H1 (cell line): Measurements from ENCODE around the gene CEP89. TPM values are rescaled to one million over a fixed set of nuclear protein-coding genes. Genes with fewer than 3 reads are reported as not detected.

ENCODE experiments used
- EP300 ChIP-seq, 2 experiments: IDR thresholded peaks; 1 replicate in 1 of 2; 2 replicates in 1 of 2; pipeline ENCODE4 v1.6.1; 2011 to 2012; ENCODE audit warnings: low read depth in 2 of 2, low read length in 2 of 2, mild to moderate bottlenecking in 2 of 2, borderline replicate concordance in 1 of 2, inconsistent platforms in 1 of 2, moderate library complexity in 1 of 2
- GTF2F1 ChIP-seq: IDR thresholded peaks from 2 replicates; pipeline ENCODE4 v1.6.1; 2012; ENCODE audit warnings: low read depth, low read length, improper control_type of control experiment, borderline replicate concordance
- KDM5A ChIP-seq: fragments of 200-600 bp; IDR thresholded peaks from 2 replicates; pipeline ENCODE4 v1.7.1; 2012; ENCODE audit warnings: mild to moderate bottlenecking, low read length, inconsistent platforms, mixed read lengths
- SP1 ChIP-seq: IDR thresholded peaks from 2 replicates; pipeline ENCODE4 v1.6.1; 2011; ENCODE audit warnings: low read depth, low read length
- SRF ChIP-seq: IDR thresholded peaks from 2 replicates; pipeline ENCODE4 v1.6.1; 2011; ENCODE audit warnings: mild to moderate bottlenecking, low read depth, low read length, moderate library complexity
- TAF7 ChIP-seq: optimal IDR thresholded peaks from 2 replicates; pipeline ENCODE3; 2011; ENCODE audit warnings: low read depth, mild to moderate bottlenecking, inconsistent platforms, low read length, moderate library complexity, borderline replicate concordance
- TCF12 ChIP-seq: IDR thresholded peaks from 2 replicates; pipeline ENCODE4 v1.6.1; 2011; ENCODE audit warnings: low read depth, mild to moderate bottlenecking, low read length
- polyA plus RNA-seq, 7 experiments: library from polyadenylated mRNA; depleted of rRNA in 3 of 7; stranded (reverse) in 5 of 7; unstranded in 2 of 7; fragments of >200 nt in 5 of 7; fragments of 200-250 nt in 2 of 7; gene quantifications; 1 replicate in 5 of 7; 2 replicates in 1 of 7; 4 replicates in 1 of 7; pipeline versions ENCODE4 v1.2.1 to v1.2.3, GENCODE V29; 2011 to 2013; ENCODE audit warnings: missing spikeins in 2 of 7, mixed read lengths in 2 of 7
- total RNA-seq: library from RNA; stranded (reverse); fragmentation: NEBNext Ultra II Directional; extraction: Animal tissue kit (Norgen Biotek cat#: 25700); gene quantifications from 2 replicates; pipeline ENCODE4 v1.2.1, GENCODE V29; 2021
- TF ChIP-seq, protein P1 (sequence below): IDR thresholded peaks from 2 replicates; pipeline ENCODE4 v1.6.1; 2011; ENCODE audit warnings: low read length, improper control_type of control experiment
- TF ChIP-seq, protein P2 (sequence below): IDR thresholded peaks from 2 replicates; pipeline ENCODE4 v1.6.1; 2012; ENCODE audit warnings: low read length, inconsistent platforms

CEP89 gene
- total and polyA plus RNA-seq, 2 of the 8 experiments (the other 6 are each of a cell fraction or from before 2014, with no cell fraction given): 23.0 to 23.6 TPM

DNA sequence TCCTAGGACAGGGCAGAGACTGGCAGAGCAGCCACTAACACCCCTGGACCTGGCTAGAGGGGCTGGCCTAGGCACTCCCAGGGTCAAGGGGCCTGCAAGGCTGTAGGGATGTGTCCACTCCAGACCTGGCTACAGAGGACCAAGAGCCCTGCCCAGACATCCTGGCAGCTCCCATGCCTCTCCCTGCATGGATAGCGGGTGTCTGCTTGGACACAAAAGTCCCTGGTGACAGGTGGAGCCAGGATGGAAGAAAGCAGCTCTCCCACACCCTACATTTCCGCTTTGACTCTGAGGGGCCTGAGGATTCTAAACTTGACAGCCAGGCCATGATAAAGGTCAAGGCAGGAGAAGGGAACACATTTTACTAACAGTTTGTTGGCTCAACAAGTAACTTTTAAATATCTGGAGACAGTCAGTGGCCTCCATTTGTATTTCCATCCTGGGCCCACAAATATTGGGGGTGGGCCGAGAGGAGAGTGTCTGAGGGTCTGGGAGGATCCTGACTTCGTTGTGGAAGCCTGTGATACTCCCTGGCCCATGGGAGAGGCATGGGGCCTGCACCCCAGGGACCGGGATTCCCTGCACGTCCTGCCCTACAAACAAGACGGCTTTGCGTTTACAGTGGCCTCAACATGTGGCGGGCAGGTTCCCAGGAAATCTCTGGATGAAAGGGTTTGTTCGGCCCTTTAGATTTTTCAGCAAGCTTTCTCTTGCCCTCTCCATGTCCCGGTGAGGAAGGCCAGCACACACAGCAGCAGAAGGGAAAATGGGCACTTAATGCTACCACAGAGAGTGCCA is 82.4 kb downstream of the CEP89 start (continued):
- no peak for TF ChIP-seq GTF2F1
- TF ChIP-seq, protein P1, sequence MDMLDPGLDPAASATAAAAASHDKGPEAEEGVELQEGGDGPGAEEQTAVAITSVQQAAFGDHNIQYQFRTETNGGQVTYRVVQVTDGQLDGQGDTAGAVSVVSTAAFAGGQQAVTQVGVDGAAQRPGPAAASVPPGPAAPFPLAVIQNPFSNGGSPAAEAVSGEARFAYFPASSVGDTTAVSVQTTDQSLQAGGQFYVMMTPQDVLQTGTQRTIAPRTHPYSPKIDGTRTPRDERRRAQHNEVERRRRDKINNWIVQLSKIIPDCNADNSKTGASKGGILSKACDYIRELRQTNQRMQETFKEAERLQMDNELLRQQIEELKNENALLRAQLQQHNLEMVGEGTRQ: no peak
- TF ChIP-seq EP300 (IDR thresholded peaks at IDR 0.05; ENCODE audit: borderline replicate concordance in 1 of 2, low read depth in 2 of 2, low read length in 2 of 2): no peak
- TF ChIP-seq, protein P2, sequence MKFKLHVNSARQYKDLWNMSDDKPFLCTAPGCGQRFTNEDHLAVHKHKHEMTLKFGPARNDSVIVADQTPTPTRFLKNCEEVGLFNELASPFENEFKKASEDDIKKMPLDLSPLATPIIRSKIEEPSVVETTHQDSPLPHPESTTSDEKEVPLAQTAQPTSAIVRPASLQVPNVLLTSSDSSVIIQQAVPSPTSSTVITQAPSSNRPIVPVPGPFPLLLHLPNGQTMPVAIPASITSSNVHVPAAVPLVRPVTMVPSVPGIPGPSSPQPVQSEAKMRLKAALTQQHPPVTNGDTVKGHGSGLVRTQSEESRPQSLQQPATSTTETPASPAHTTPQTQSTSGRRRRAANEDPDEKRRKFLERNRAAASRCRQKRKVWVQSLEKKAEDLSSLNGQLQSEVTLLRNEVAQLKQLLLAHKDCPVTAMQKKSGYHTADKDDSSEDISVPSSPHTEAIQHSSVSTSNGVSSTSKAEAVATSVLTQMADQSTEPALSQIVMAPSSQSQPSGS: no peak
- TF ChIP-seq TAF7: no peak
- TF ChIP-seq KDM5A: no peak
- no peak for TF ChIP-seq SP1
- no peak for TF ChIP-seq TCF12
- TF ChIP-seq SRF: no peak
